SW480 (cell line): ENCODE results near the gene PAPOLG.
"Not testable (repeated sequence)": the region's sequence is repeated elsewhere in the genome, so short reads cannot be mapped to it uniquely, and the experiment has no call there.

ENCODE experiments used
- DNase-seq: peaks from one replicate; pipeline ENCODE4 v3.0.0-alpha.2; 2016; ENCODE audit warnings: low spot score

PAPOLG gene

GRCh38 chr2:60775048-60775639 is 19.1 kb downstream of the PAPOLG start:
- DNase-seq: no peak

- no peak for DNase-seq
Measured at GRCh38 chr2:60778352-60778751, 22.3 kb downstream of the PAPOLG start.

- no peak for DNase-seq
Measured at GRCh38 chr2:60779426-60779825, 23.4 kb downstream of the PAPOLG start.

GRCh38 chr2:60780721-60781120 is 24.7 kb downstream of the PAPOLG start:
- no peak for DNase-seq

GRCh38 chr2:60793169-60793568 is 37.1 kb downstream of the PAPOLG start:
- DNase-seq: no peak

GRCh38 chr2:60794271-60794863 is 38.3 kb downstream of the PAPOLG start:
- peak; percentile 39 for DNase-seq

- DNase-seq: no peak
Measured at GRCh38 chr2:60796573-60797509, 40.8 kb downstream of the PAPOLG start.

- DNase-seq: no peak
Measured at GRCh38 chr2:60804473-60804872, 48.4 kb downstream of the PAPOLG start.

GRCh38 chr2:60806595-60806987 is 50.5 kb downstream of the PAPOLG start:
- no peak for DNase-seq

GRCh38 chr2:60806988-60807681 is 51.1 kb downstream of the PAPOLG start:
- peak; percentile 65 for DNase-seq

GRCh38 chr2:60808330-60808801 is 52.3 kb downstream of the PAPOLG start:
- DNase-seq: no peak

GRCh38 chr2:60811491-60812375 is 55.7 kb downstream of the PAPOLG start:
- no peak for DNase-seq

GRCh38 chr2:60817191-60817590 is 61.1 kb downstream of the PAPOLG start:
- DNase-seq: not testable (repeated sequence)

GRCh38 chr2:60818272-60818671 is 62.2 kb downstream of the PAPOLG start:
- no peak for DNase-seq

GRCh38 chr2:60819155-60819862 is 63.2 kb downstream of the PAPOLG start:
- no peak for DNase-seq

GRCh38 chr2:60819936-60820335 is 63.9 kb downstream of the PAPOLG start:
- no peak for DNase-seq

GRCh38 chr2:60820416-60821132 is 64.5 kb downstream of the PAPOLG start:
- DNase-seq: no peak

- DNase-seq: no peak
Measured at GRCh38 chr2:60821133-60821469, 65.0 kb downstream of the PAPOLG start.

GRCh38 chr2:60821587-60822302 is 65.7 kb downstream of the PAPOLG start:
- DNase-seq: no peak
